Measurements from ENCODE around the gene CAPSL. TPM values are rescaled to one million over a fixed set of nuclear protein-coding genes. Genes with fewer than 3 reads are reported as not detected.

CAPSL gene
- total and polyA plus RNA-seq, 9 of the 15 experiments (the other 6 are each of a cell fraction or from before 2014, with no cell fraction given) = not detected

DNA sequence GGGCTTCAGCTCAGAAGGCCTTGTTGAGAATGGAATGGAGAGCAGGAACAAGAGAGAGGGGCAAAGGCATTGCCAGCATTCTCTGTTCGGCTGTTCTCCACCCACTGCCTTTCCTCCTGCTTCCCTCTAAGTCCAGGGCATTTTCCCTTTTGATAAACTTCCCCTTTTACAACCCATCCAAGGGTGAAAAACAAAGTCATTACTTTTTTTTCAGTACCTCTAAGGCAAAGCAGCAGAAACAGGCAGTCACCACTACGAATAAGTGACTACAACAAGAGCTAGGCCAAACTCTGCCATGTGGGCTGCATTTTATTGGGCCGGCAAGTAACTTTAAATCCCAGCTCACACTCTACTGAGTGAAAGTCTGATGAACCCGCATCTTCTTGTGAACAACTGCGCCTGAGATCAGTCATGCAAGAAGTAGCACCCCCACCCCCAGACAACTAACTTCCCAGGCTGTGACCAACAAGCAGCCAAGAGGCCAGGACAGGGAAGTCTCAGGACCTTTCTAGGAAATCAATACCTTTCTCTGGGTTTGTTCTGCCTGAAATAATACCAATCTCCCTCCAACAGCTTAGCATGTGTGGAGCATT is 68.6 kb downstream of the CAPSL start:
- DNase-seq (ENCODE audit: extremely low read depth in 1 of 4, low spot score in 3 of 4) = no peak

More for the DNA sequence above, 68.6 kb downstream of the CAPSL start:
- CTCF ChIA-PET (ENCODE audit: low intra/inter-chr PET ratio) = no interaction called here
- Histone ChIP-seq H3K9me1 (ENCODE audit: control insufficient read depth, insufficient read depth, low read length) (no peaks in the 10 kb centered on the region), H4K20me1 (replicated peaks; ENCODE audit: control insufficient read depth, insufficient read depth, low read length) (no peaks in the 10 kb centered on the region), H3K79me2 (ENCODE audit: control insufficient read depth, insufficient read depth, low read length) (no peaks in the 10 kb centered on the region), H3K27me3 (ENCODE audit: control insufficient read depth in 2 of 2, insufficient read depth in 2 of 2, low read length in 2 of 2) (no peaks in the 10 kb centered on the region), H3K4me2 (ENCODE audit: insufficient read depth, low read length) (no peak overlapping the region), H3K27ac (ENCODE audit: extremely low read depth, low read depth, low read length) (no peak overlapping the region), H3K36me3 (ENCODE audit: control insufficient read depth, insufficient read depth, low read length) (no peaks in the 10 kb centered on the region), H3K9ac (ENCODE audit: insufficient read depth in 1 of 2, low read depth in 2 of 2, low read length in 2 of 2) (no peak overlapping the region), H3K4me3 (no peak overlapping the region), H2AFZ (ENCODE audit: low read depth, low read length) (no peak overlapping the region), H3K9me3 (replicated peaks; ENCODE audit: control insufficient read depth, insufficient read depth, low read depth, low read length) (no peaks in the 10 kb centered on the region), H3K4me1 (replicated peaks in 1 of 2; ENCODE audit: control insufficient read depth in 2 of 2, insufficient read depth in 2 of 2, low read length in 2 of 2) (no peaks in the 10 kb centered on the region)
- FAIRE-seq (no peak), ATAC-seq (no peak)
- no peak for TF ChIP-seq HSF4 (CRISPR knock-in tag; IDR thresholded peaks at IDR 0.05; ENCODE audit: borderline replicate concordance)
- TF ChIP-seq ZNF324 (CRISPR knock-in tag; IDR thresholded peaks at IDR 0.05) = no peak
- no peak for TF ChIP-seq CBX8 (IDR thresholded peaks at IDR 0.05; ENCODE audit: borderline replicate concordance, extremely low read depth, low read depth, low read length, poor library complexity, severe bottlenecking)
- TF ChIP-seq, protein P1, sequence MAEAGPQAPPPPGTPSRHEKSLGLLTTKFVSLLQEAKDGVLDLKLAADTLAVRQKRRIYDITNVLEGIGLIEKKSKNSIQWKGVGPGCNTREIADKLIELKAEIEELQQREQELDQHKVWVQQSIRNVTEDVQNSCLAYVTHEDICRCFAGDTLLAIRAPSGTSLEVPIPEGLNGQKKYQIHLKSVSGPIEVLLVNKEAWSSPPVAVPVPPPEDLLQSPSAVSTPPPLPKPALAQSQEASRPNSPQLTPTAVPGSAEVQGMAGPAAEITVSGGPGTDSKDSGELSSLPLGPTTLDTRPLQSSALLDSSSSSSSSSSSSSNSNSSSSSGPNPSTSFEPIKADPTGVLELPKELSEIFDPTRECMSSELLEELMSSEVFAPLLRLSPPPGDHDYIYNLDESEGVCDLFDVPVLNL (CRISPR knock-in tag; IDR thresholded peaks at IDR 0.05; ENCODE audit: low read depth) = no peak
- TF ChIP-seq, protein P2, sequence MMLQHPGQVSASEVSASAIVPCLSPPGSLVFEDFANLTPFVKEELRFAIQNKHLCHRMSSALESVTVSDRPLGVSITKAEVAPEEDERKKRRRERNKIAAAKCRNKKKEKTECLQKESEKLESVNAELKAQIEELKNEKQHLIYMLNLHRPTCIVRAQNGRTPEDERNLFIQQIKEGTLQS (IDR thresholded peaks at IDR 0.05) = no peak
- TF ChIP-seq, protein P2 (CRISPR knock-in tag; conservative IDR thresholded peaks at IDR 0.05) = no peak
- TF ChIP-seq BCOR (IDR thresholded peaks at IDR 0.05) = no peak
- TF ChIP-seq ZNF3 (CRISPR knock-in tag; IDR thresholded peaks at IDR 0.05) = no peak
- in situ Hi-C loops (cut with MboI) = no loop called here
- POLR2A ChIA-PET = interaction anchor here (0.6 kb wide), 1 partner anchor 697 kb away, joined by 3 read pairs; no protein-coding TSS in a partner anchor
- intact Hi-C loops (cut with micrococcal nuclease) = no loop called here
- BruUV-seq (replicated peaks) = no TSS peak
- WGBS (ENCODE audit: insufficient coverage, low coverage, missing lambda C conversion rate) = 0% methylated on average over 5 of the region's 5 CpGs
